ENCODE data around the gene TRIO.
A peak's percentile ranks its signal among the peaks of the same experiment; 100 is the strongest.
"Not testable (repeated sequence)": the region's sequence is repeated elsewhere in the genome, so short reads cannot be mapped to it uniquely, and the experiment has no call there.

The TRIO gene

DNA sequence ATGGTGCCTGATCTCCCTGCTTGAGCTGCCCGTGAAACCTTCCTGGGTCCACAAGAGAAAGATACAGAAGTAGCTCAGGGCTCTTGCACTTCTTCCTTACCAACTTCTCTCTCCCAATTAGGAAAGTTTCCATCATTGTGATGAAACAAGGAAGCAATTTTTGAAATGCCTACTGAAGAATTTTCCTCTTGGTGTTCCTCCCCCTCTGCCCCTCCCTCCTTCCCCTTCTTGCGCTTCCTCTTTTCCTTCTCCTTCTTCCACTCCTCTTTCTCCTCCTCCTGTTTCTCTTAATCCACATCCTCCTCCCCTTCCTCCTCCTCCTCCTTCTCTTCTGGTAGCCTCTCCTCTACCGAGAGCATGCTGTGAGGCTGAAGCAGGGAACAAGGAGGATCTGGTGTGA lies 402.2 kb downstream of the TRIO start:
- ATAC-seq (no peak), DNase-seq (no peak)
- peaks cover 3% of the 10 kb centered on the region for H3K36me3 Mint-ChIP-seq (ENCODE audit: low read depth)
- H3K9me3 Mint-ChIP-seq: peaks cover 21% of the 10 kb centered on the region
- peaks cover 7% of the 10 kb centered on the region for H3K4me1 Mint-ChIP-seq
- no peaks in the 10 kb centered on the region for H3K27me3 Mint-ChIP-seq
- H3K4me3 Mint-ChIP-seq: no peak overlapping the region
- no peak overlapping the region for H3K27ac Mint-ChIP-seq

DNA sequence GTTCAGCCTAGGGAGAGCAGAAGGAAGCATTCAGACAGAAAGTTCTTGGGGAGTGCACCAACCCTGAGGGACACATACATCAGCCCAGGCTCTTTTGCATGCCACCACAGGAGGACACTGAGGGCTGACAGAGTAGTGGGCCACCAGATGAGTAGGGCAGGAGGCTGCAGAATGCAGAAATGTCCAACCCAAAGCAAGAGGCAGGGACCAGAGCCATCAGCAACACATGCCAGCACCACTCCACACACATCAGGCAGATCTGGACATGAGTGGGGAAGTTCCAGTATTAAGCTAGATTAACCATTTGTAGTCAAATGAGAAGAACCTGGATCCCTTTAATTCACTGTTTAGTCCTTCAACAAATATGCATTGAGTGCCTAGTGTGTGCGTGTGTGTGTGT lies 402.7 kb downstream of the TRIO start:
- no peak overlapping the region for H3K4me3 Mint-ChIP-seq
- no peak for ATAC-seq
- H3K36me3 Mint-ChIP-seq (ENCODE audit: low read depth): peaks cover 3% of the 10 kb centered on the region
- no peak for DNase-seq
- peaks cover 15% of the 10 kb centered on the region for H3K9me3 Mint-ChIP-seq
- H3K4me1 Mint-ChIP-seq: peaks cover 7% of the 10 kb centered on the region
- H3K27me3 Mint-ChIP-seq: no peaks in the 10 kb centered on the region
- H3K27ac Mint-ChIP-seq: peak overlapping the region; percentile 14

DNA sequence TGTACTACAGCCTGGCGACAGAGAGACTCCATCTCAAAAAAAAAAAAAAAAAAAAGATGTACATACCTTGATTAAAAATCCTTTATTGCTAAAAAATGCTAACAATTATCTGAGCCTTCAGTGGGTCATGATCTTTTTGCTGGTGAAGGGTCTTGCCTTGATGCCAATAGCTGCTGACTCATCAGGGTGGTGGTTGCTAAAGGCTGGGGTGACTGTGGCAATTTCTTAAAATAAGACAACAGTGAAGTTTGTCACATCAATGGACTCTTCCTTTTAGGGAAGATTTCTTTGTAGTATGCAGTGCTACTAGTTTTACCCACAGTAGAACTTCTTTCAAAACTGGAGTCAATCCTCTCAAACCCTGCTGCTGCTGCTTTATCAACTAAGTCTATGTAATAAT lies 404.5 kb downstream of the TRIO start:
- Mint-ChIP-seq H3K27ac (no peak overlapping the region), H3K4me1 (peaks cover 7% of the 10 kb centered on the region), H3K27me3 (peaks cover 4% of the 10 kb centered on the region), H3K36me3 (ENCODE audit: low read depth) (no peaks in the 10 kb centered on the region), H3K9me3 (no peaks in the 10 kb centered on the region), H3K4me3 (no peak overlapping the region)
- DNase-seq (no peak), ATAC-seq (no peak)

DNA sequence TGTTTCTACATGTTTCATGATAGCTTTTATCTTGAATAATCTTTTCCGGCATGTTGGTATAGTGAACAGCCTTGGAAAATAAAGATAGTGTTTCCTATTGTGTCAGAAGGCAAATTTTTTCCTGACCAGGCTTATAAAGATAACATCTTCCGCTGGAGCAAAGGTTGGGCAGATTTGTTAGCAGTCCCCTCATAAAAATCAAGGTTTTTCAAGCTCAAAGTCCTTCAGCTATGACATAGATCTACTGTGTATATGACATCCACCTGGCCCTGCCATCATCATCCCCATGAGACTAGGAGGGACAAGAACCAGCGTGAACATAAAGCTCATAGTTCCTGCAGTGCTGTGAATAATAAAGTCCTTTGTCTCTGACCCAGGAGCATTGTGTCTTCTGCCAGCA lies 408.1 kb downstream of the TRIO start:
- H3K4me3 Mint-ChIP-seq: no peak overlapping the region
- no peak for DNase-seq
- peaks cover 6% of the 10 kb centered on the region for H3K9me3 Mint-ChIP-seq
- H3K4me1 Mint-ChIP-seq: peaks cover 18% of the 10 kb centered on the region
- ATAC-seq: no peak
- H3K27me3 Mint-ChIP-seq: peaks cover 7% of the 10 kb centered on the region
- H3K36me3 Mint-ChIP-seq (ENCODE audit: low read depth): no peaks in the 10 kb centered on the region
- no peak overlapping the region for H3K27ac Mint-ChIP-seq

DNA sequence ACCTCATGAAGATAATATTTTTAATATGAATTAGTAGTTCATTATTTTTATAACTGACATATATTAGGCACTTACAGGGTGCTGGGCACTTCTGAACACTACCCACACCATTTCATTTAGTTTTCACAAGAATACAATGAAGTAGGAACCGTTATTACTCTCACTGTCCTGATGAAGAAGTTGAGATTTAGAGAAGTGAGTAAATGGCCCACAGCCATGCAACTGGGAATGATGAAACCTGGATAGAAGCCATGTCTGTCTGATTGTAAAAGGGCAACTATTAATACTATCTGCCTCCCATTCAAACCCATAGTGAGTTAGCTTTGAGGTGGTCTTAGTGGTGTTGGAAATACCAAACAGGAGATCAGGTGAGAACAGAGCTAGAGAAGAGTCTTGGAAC lies 408.9 kb downstream of the TRIO start:
- ATAC-seq (no peak), DNase-seq (no peak)
- Mint-ChIP-seq H3K27ac (no peak overlapping the region), H3K4me1 (peaks cover 18% of the 10 kb centered on the region), H3K36me3 (ENCODE audit: low read depth) (no peaks in the 10 kb centered on the region), H3K27me3 (peaks cover 7% of the 10 kb centered on the region), H3K4me3 (no peak overlapping the region), H3K9me3 (peaks cover 6% of the 10 kb centered on the region)

DNA sequence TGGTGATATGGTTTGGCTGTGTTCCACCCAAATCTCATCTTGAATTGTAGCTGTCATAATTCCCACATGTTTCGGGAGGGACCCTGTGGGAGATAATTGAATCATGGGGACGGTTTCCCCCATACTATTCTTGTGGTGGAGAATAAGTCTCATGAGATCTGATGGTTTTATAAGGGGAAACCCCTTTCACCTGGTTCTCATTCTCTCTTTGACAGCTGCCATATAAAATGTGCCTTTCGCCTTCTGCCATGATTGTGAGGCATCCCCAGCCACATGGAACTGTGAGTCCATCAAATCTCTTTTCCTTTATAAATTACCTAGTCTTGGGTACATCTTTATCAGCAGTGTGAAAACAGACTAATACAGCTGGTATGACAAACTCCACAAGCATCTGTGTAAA lies 411.1 kb downstream of the TRIO start:
- not testable (repeated sequence) for H3K9me3 Mint-ChIP-seq; H3K27ac Mint-ChIP-seq; H3K27me3 Mint-ChIP-seq; H3K36me3 Mint-ChIP-seq (ENCODE audit: low read depth); H3K4me3 Mint-ChIP-seq; DNase-seq
- peaks cover 24% of the 10 kb centered on the region for H3K4me1 Mint-ChIP-seq
- peak; percentile 60 for ATAC-seq

DNA sequence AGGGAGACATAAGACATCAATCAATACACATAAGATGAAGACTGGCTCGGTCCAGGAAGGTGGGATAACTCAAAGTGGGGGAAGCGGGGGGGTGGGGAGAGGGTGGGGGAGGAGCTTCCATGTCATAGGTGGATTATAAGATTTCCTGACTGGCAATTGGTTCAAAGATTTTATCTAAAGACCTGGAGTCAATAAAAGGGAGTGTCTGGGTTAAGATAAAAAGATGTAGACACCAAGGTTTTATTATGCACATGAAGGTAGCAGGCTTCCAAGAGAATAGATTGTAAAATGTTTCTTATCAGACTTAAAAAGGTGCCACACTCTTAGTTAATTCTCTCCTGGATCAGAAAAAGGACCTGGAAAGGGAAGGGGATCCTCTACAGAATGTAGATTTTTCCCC lies 412.9 kb downstream of the TRIO start:
- peaks cover 6% of the 10 kb centered on the region for H3K9me3 Mint-ChIP-seq

DNA sequence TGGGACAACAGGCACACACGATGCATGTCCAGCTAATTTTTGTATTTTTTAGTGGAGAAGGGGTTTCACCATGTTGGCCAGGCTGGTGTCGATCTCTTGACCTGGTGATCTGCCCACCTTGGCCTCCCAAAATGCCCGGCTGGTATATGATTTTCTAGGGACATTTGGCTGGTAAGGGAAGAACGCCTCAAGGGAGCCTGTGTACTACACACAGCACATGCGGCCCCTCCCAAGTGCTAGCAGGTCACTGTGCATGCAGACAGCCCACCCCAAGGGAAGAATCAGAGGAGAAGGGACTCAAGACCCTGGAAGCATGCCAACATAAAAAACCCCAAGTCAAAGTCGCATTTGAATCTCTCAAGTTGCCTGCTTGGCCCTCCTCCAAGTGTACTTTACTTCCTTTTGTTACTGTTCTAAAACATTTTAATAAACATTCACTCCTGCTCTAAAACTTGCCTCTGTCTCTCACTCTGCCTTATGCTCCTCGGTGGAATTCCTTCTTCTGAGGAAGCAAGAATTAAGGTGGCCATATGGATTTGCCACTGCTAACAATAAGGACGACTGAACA lies 414.1 kb downstream of the TRIO start:
- Mint-ChIP-seq H3K4me1 (peaks cover 32% of the 10 kb centered on the region), H3K9me3 (peaks cover 6% of the 10 kb centered on the region), H3K36me3 (ENCODE audit: low read depth) (no peaks in the 10 kb centered on the region), H3K27me3 (peaks cover 4% of the 10 kb centered on the region), H3K4me3 (no peak overlapping the region), H3K27ac (no peak overlapping the region)
- ATAC-seq: no peak
- no peak for DNase-seq

More for the DNA sequence above, 412.9 kb downstream of the TRIO start:
- peaks cover 7% of the 10 kb centered on the region for H3K27me3 Mint-ChIP-seq
- DNase-seq: no peak
- H3K4me3 Mint-ChIP-seq: no peak overlapping the region
- no peaks in the 10 kb centered on the region for H3K36me3 Mint-ChIP-seq (ENCODE audit: low read depth)
- H3K27ac Mint-ChIP-seq: no peak overlapping the region
- no peak for ATAC-seq
- peaks cover 32% of the 10 kb centered on the region for H3K4me1 Mint-ChIP-seq

DNA sequence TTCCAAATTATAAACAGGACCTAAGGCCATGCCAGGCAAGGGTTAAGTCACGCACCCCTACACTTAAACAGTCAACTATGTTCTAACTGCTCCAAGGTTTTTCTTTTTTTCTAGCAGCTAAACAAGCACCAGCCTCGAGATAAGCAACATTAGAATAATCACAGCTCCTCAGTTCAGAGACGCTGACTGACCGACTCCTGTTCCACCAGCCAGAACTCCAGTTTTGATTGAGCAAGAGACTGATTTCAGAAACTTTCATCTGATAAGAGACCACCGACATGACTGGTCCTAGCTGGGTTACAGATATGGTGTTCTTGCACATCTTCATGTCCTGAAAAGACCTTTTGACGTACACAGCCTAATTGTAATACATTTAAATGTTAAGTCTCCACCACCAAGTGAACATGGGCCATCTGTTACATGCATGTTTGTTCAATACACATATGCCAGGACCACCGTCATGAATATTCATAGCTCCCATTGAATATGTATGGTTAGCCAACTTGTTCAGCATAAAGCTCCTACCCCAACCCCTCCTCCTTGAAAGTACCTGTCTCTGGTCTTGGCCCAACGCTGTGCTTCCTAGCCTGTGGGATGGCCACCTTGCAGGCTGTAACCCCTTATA lies 414.8 kb downstream of the TRIO start:
- H3K36me3 Mint-ChIP-seq (ENCODE audit: low read depth): no peaks in the 10 kb centered on the region
- peaks cover 6% of the 10 kb centered on the region for H3K9me3 Mint-ChIP-seq
- DNase-seq: no peak
- peaks cover 32% of the 10 kb centered on the region for H3K4me1 Mint-ChIP-seq
- no peak for ATAC-seq
- no peak overlapping the region for H3K4me3 Mint-ChIP-seq
- peaks cover 1% of the 10 kb centered on the region for H3K27me3 Mint-ChIP-seq
- H3K27ac Mint-ChIP-seq: no peak overlapping the region
